GM23338 (cell line): ENCODE measurements around the gene PCSK6. TPM values are rescaled to one million over a fixed set of nuclear protein-coding genes. Genes with fewer than 3 reads are reported as not detected.
A peak's percentile ranks its signal among the peaks of the same experiment; 100 is the strongest.
"Not testable (repeated sequence)": the region's sequence is repeated elsewhere in the genome, so short reads cannot be mapped to it uniquely, and the experiment has no call there.

ENCODE experiments used
- ATAC-seq: fragments of 200-7000 bp; cut with Tn5 transposase; 3 replicates; pipeline ENCODE4 v1.9.1; 2020
- DNase-seq: peaks from one replicate; pipeline ENCODE4 v3.0.0-alpha.2; 2015; ENCODE audit warnings: low spot score
- H2AFZ ChIP-seq: fragments of 200-600 bp; sonication (generic); 2 replicates; pipeline ENCODE4 v1.8.0; 2016; ENCODE audit warnings: antibody characterized with exemption, mild to moderate bottlenecking, moderate library complexity
- H3F3A ChIP-seq: fragments of 200-600 bp; sonication (generic); replicated peaks from 2 replicates; pipeline ENCODE4 v1.8.0; 2017; ENCODE audit warnings: antibody characterized with exemption, mixed run types, low read depth
- H3K27ac ChIP-seq: fragments of 200-600 bp; sonication (generic); 2 replicates; pipeline ENCODE4 v1.6.1; 2016; ENCODE audit warnings: low read depth
- H3K27me3 ChIP-seq: fragments of 200-600 bp; sonication (generic); 2 replicates; pipeline ENCODE4 v1.8.0; 2016; ENCODE audit warnings: mild to moderate bottlenecking, mixed run types, moderate library complexity; ENCODE audit not compliant: insufficient read depth
- H3K36me3 ChIP-seq: fragments of 200-600 bp; sonication (generic); 2 replicates; pipeline ENCODE4 v1.8.0; 2016; ENCODE audit warnings: mild to moderate bottlenecking; ENCODE audit not compliant: insufficient read depth
- H3K4me1 ChIP-seq: fragments of 200-600 bp; sonication (generic); 2 replicates; pipeline ENCODE4 v1.8.0; 2016; ENCODE audit warnings: mild to moderate bottlenecking, moderate library complexity; ENCODE audit not compliant: insufficient read depth
- H3K4me2 ChIP-seq: fragments of 200-600 bp; sonication (generic); 2 replicates; pipeline ENCODE4 v1.7.1; 2017; ENCODE audit warnings: mixed run types
- H3K4me3 ChIP-seq: fragments of 200-600 bp; sonication (generic); 2 replicates; pipeline ENCODE4 v1.6.1; 2016; ENCODE audit warnings: mixed run types
- H3K79me2 ChIP-seq: fragments of 200-600 bp; sonication (generic); replicated peaks from 2 replicates; pipeline ENCODE4 v1.8.0; 2017; ENCODE audit warnings: mild to moderate bottlenecking; ENCODE audit not compliant: insufficient read depth
- H3K9me2 ChIP-seq: fragments of 200-600 bp; sonication (generic); 2 replicates; pipeline ENCODE4 v1.8.0; 2017; ENCODE audit not compliant: insufficient read depth
- H4K20me1 ChIP-seq: fragments of 200-600 bp; sonication (generic); replicated peaks from 2 replicates; pipeline ENCODE4 v1.8.0; 2017; ENCODE audit warnings: mild to moderate bottlenecking; ENCODE audit not compliant: insufficient read depth
- H3K27ac Mint-ChIP-seq: 2 replicates; pipeline ENCODE4 v1.8.0; 2020; ENCODE audit warnings: inconsistent platforms, mild to moderate bottlenecking, moderate library complexity, mixed read lengths
- H3K27me3 Mint-ChIP-seq: 3 replicates; pipeline ENCODE4 v1.8.0; 2022; ENCODE audit warnings: low read depth, mild to moderate bottlenecking, moderate library complexity, mixed read lengths, inconsistent platforms; ENCODE audit not compliant: insufficient read depth, poor library complexity
- H3K36me3 Mint-ChIP-seq: 3 replicates; pipeline ENCODE4 v1.8.0; 2021; ENCODE audit warnings: low read depth, mild to moderate bottlenecking, inconsistent platforms, moderate library complexity, mixed read lengths
- H3K4me1 Mint-ChIP-seq: 3 replicates; pipeline ENCODE4 v1.8.0; 2020; ENCODE audit warnings: mild to moderate bottlenecking, inconsistent platforms, mixed read lengths
- H3K4me3 Mint-ChIP-seq: 3 replicates; pipeline ENCODE4 v1.8.0; 2021; ENCODE audit warnings: moderate library complexity, mild to moderate bottlenecking, inconsistent platforms, mixed read lengths
- H3K9me3 Mint-ChIP-seq: 3 replicates; pipeline ENCODE4 v1.8.0; 2020; ENCODE audit warnings: moderate library complexity, mild to moderate bottlenecking, inconsistent platforms, mixed read lengths
- ETS1 ChIP-seq: IDR thresholded peaks from 2 replicates; pipeline ENCODE4 v1.6.1; 2016; ENCODE audit warnings: antibody characterized with exemption
- EZH2 ChIP-seq: fragments of 200-600 bp; sonication (generic); IDR thresholded peaks from one replicate; pipeline ENCODE4 v1.8.0; 2017; ENCODE audit warnings: antibody characterized with exemption, mild to moderate bottlenecking, low read depth; ENCODE audit not compliant: unreplicated experiment
- EZH2phosphoT487 ChIP-seq: fragments of 200-600 bp; sonication (generic); IDR thresholded peaks from one replicate; pipeline ENCODE4 v1.8.1; 2018; ENCODE audit warnings: antibody characterized with exemption; ENCODE audit not compliant: unreplicated experiment
- JUNB ChIP-seq: IDR thresholded peaks from one replicate; pipeline ENCODE4 v1.6.1; 2016; ENCODE audit warnings: antibody characterized with exemption; ENCODE audit not compliant: unreplicated experiment
- NANOG ChIP-seq: IDR thresholded peaks from 2 replicates; pipeline ENCODE4 v1.6.1; 2016; ENCODE audit warnings: antibody characterized with exemption, borderline replicate concordance
- POLR2AphosphoS5 ChIP-seq: IDR thresholded peaks from 2 replicates; pipeline ENCODE4 v1.6.1; 2016; ENCODE audit warnings: antibody characterized with exemption, low read depth
- ZNF114 ChIP-seq: fragments of 250-450 bp; sonication (Bioruptor Pico); IDR thresholded peaks from 2 replicates; pipeline ENCODE4 v1.5.0; 2020; ENCODE audit warnings: mild to moderate bottlenecking, moderate library complexity
- polyA plus RNA-seq: library from polyadenylated mRNA; unstranded; fragments of >200 nt; fragmentation: Nextera tagmentation; extraction: Ambion mirVana; gene quantifications from 2 replicates; pipeline ENCODE4 v1.2.1, GENCODE V29; 2016
- total RNA-seq: library from RNA; depleted of rRNA; stranded (reverse); fragments of >200 nt; shearing (Covaris generic); gene quantifications from 2 replicates; pipeline ENCODE4 v1.2.3, GENCODE V29; 2014

PCSK6 gene
- total and polyA plus RNA-seq, 2 experiments from 2014 or later = 1.7 to 6.7 TPM

GRCh38 chr15:101337976-101338375 is 151.5 kb downstream of the PCSK6 start:
- ATAC-seq = no peak

GRCh38 chr15:101333907-101334789 is 155.4 kb downstream of the PCSK6 start:
- not testable (repeated sequence) for H3K4me1 ChIP-seq, ATAC-seq, H3K79me2 ChIP-seq, H3K27ac ChIP-seq, H3K27me3 ChIP-seq, H4K20me1 ChIP-seq, H2AFZ ChIP-seq, H3K4me2 ChIP-seq, H3K4me3 Mint-ChIP-seq, H3K36me3 Mint-ChIP-seq, DNase-seq, H3F3A ChIP-seq, H3K4me1 Mint-ChIP-seq, H3K27ac Mint-ChIP-seq, H3K4me3 ChIP-seq, H3K27me3 Mint-ChIP-seq, H3K36me3 ChIP-seq
- TF ChIP-seq ETS1 = peak; percentile 37; the same call in 1 of the 2 replicates
- H3K9me2 ChIP-seq = peaks cover 14% of the 10 kb centered on the region
- peaks cover 21% of the 10 kb centered on the region for H3K9me3 Mint-ChIP-seq

More at GRCh38 chr15:101337976-101338375, 151.5 kb downstream of the PCSK6 start:
- no peaks in the 10 kb centered on the region for H3K4me1 Mint-ChIP-seq
- peaks cover 9% of the 10 kb centered on the region; the same call in 2 of the 3 replicates for H3K36me3 Mint-ChIP-seq
- no peaks in the 10 kb centered on the region for H3K27me3 ChIP-seq
- H4K20me1 ChIP-seq = no peaks in the 10 kb centered on the region
- peaks cover 11% of the 10 kb centered on the region for H3K9me2 ChIP-seq
- H3F3A ChIP-seq = 0 out of 2 replicates have a peak, but pooled peaks cover 4% of the 10 kb centered on the region
- H3K27ac Mint-ChIP-seq = no peak overlapping the region
- DNase-seq = no peak
- no peak overlapping the region for H3K27ac ChIP-seq
- peaks cover 1% of the 10 kb centered on the region for H3K27me3 Mint-ChIP-seq
- no peak overlapping the region for H3K4me2 ChIP-seq
- no peak overlapping the region for H3K4me3 Mint-ChIP-seq
- H3K36me3 ChIP-seq = no peaks in the 10 kb centered on the region
- H3K9me3 Mint-ChIP-seq = peaks cover 21% of the 10 kb centered on the region; the same call in 2 of the 3 replicates
- no peaks in the 10 kb centered on the region for H3K79me2 ChIP-seq
- no peak overlapping the region for H3K4me3 ChIP-seq
- H3K4me1 ChIP-seq = no peaks in the 10 kb centered on the region
- TF ChIP-seq JUNB (no peak), POLR2AphosphoS5 (no peak), ETS1 (no peak), EZH2 (no peak), ZNF114 (CRISPR knock-in tag) (no peak), EZH2phosphoT487 (no peak), NANOG (no peak)
- no peak overlapping the region for H2AFZ ChIP-seq
